GM18870 (cell line): Measurements from ENCODE around the gene SH3BP5L.
"Not testable (repeated sequence)": the region's sequence is repeated elsewhere in the genome, so short reads cannot be mapped to it uniquely, and the experiment has no call there.

Experiments used
- ATAC-seq: cut with Tn5 transposase; IDR thresholded peaks from one replicate; pipeline ENCODE4 v1.9.1; 2021; ENCODE audit warnings: moderate library complexity; ENCODE audit not compliant: unreplicated experiment

Gene SH3BP5L

GRCh38 chr1:248810727-248811513 is 14.8 kb downstream of the SH3BP5L start:
- ATAC-seq = no peak

DNA sequence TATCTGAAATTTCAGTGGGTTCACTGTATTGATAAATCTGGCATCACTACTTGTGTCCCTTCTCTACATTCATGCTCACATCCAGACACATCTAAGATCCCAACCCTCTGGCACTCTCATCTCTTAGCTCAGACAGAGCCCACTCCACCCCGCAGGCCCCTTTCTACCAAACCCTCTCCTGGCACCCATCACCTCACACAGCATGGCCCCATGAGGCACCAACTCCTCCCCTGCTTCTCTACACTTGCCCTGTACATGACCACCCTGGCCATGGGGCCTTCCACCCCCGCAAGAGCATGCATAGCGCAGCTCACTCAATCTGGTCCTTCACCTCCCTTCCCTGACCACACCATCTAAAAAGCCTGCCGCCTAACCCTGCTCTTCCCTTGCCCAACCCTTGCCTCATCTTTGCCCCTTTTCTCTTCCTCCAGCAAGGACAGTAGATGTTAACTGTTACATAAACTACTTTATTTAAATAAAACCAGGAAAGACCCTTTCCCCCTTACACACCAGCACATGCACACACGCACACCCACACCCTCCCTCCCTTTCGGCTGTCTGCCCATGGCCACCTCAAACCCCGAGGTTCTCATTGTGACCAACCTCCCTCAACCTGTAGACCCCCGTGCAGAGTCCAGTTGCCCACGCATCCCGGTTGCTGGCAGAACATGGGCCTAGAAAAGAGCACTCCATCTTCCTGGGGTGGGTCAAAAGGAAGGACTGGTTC is 15.6 kb downstream of the SH3BP5L start:
- ATAC-seq = no peak

DNA sequence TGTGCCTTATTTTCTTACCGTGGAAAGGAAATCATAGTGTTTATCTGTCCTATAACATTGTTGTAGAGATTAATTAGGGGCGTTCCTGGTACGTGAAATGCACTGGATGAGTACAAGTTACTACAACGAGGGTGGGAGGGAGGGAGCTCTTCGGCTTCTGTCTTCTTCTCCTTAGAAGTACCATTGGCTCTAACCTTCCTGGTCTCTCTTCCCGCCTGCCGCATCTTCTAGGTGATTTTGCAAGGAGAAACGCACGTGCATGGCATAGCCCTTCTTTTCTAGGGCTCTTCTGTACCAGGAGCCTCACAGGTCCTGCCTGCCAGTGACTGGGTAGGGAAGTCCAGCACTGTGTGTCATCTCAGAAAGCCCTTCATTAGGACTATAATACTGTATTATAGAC is 16.8 kb downstream of the SH3BP5L start:
- ATAC-seq = no peak

DNA sequence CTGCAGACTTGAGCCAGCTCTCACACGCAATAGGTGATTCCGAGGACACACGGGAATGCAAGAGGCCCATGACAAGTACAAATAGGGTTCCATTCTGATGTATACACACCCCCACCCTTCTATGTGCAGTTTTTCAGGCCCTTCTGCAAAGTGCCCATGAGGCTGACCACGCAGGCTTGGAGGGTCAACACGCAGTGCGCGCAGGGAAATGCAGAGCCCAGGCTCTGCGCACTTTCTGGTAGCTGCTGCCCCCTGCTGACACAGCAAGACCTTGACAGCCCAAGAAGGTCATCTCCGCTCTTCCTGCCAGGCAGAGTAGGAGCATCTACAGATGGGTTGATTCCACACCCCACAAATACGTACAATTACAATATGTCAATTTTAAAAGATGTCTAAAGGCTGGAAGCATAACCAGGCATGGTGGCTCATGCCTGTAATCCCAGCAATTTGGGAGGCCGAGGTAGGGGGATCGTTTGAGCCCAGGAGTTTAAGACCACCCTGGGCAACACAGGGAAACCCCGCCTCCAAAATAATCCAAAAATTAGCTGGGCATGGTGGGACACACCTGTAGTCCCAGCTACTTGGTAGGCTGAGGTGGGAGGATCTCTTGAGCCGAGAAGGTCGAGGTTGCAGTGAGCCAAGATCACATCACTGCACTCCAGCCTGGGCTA is 18.5 kb downstream of the SH3BP5L start:
- ATAC-seq = peak; percentile 44

GRCh38 chr1:248805876-248806275 is 19.8 kb downstream of the SH3BP5L start:
- no peak for ATAC-seq

- peak; percentile 91 for ATAC-seq
Observed at GRCh38 chr1:248804771-248805681, 20.7 kb downstream of the SH3BP5L start.

DNA sequence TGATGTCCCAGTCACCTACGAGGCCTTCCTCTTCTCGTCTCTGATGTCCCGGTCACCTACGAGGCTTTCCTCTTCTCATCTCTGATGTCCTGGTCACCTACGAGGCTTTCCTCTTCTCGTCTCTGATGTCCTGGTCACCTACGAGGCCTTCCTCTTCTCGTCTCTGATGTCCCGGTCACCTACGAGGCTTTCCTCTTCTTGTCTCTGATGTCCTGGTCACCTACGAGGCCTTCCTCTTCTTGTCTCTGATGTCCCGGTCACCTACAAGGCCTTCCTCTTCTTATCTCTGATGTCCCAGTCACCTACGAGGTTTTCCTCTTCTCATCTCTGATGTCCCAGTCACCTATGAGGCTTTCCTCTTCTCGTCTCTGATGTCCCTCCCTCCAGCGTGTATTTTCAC is 22.2 kb downstream of the SH3BP5L start:
- ATAC-seq = not testable (repeated sequence)

- ATAC-seq = no peak
Observed at GRCh38 chr1:248802454-248802853, 23.3 kb downstream of the SH3BP5L start.

GRCh38 chr1:248800459-248800858 is 25.3 kb downstream of the SH3BP5L start:
- ATAC-seq = no peak

GRCh38 chr1:248798791-248799190 is 26.9 kb downstream of the SH3BP5L start:
- ATAC-seq = no peak

DNA sequence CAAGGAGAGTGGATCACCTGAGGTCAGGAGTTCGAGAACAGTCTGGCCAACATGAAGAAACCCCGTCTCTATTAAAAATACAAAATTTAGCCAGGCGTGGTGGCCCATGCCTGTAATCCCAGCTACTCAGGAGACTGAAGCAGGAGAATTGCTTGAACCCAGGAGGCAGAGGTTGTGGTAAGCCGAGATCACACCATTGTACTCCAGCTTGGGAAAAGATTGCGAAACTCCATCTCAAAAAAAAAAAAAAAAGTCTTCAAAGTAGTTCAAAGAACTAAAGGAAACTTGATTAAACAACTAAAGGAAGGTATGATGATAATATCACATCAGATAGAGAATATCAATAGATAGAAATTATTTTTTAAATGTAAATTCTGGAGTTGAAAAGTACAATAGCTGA is 31.1 kb downstream of the SH3BP5L start:
- not testable (repeated sequence) for ATAC-seq

- ATAC-seq = peak; percentile 98
Observed at GRCh38 chr1:248793592-248793991, 32.1 kb downstream of the SH3BP5L start.

- peak; percentile 28 for ATAC-seq
Observed at GRCh38 chr1:248792342-248792741, 33.4 kb downstream of the SH3BP5L start.

DNA sequence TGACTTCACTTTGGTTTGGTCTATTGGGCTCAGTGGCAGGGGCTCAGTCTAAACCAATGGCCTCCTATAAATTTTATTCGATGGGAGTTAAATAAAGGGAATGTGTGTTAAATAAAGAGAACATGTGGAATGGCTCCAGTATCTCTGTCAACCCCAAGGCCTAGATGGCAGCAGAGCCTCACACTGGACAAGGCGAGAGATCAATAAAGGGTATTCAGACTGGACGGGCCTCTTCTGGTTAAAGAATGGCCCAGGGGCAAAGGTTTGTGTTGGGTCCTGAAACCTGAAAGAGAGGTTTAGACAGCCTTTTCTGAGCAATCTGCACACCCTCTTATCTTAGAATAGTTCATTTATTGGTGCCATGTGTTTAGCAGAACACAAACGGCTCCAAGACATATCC is 34.7 kb downstream of the SH3BP5L start:
- ATAC-seq = no peak

DNA sequence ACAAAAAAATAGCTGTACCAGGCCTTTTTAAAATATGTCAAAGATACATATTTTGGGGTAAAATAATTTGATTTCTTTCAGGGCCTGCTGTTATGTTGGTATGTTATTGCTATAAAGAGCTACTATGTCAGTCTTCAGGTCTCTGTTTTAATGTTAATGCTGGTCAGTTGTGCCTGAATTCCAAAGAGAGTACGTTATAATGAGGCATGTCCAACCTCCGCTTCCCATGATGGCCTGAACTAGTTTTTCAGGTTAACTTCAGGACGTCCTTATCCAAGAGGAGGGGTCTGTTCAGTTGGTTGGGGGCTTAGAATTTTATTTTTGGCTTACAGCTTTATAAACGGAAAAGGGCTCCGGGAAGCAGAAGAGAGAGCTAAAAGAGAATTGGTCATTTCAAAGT is 35.3 kb downstream of the SH3BP5L start:
- no peak for ATAC-seq

- ATAC-seq = not testable (repeated sequence)
Observed at GRCh38 chr1:248789337-248789736, 36.4 kb downstream of the SH3BP5L start.

DNA sequence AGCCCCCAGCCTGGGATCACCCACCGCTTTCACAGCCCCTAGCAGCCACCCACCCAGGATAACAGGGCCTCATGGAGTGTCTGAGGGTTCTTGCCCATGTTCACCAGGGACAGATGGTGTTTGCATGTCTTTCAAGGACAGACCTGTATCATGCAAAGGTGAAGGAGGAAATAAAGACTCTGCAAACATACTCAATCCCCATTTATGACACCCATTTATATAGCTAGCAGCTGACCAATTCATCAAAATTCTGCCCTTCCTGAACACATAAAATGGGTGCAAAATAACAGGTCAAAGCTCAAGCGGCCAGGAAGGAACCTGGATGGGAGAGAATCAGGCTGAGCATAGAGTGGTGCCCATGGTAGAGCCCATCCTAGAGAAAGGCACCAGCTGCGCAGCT is 37.4 kb downstream of the SH3BP5L start:
- no peak for ATAC-seq

GRCh38 chr1:248787430-248787829 is 38.3 kb downstream of the SH3BP5L start:
- no peak for ATAC-seq

GRCh38 chr1:248786156-248786555 is 39.6 kb downstream of the SH3BP5L start:
- peak; percentile 77 for ATAC-seq

DNA sequence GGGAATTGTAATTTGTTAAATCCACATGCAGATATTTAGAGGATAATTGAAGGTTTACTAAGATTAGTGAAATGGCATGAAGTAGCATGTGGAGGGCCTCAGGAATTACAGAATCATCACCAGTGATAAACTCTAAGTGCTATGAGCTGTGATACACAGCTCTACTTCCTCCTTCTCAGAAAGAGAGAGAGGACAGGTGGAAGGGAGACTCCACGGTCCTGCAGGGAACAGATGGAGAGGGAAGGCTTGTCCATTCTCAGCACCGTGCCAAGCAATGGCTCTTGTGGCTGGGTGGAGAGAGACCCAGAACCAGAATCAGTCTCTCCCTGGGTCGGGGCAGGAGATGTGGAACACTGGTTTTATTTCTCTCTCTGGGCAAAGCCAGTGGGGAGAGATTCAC is 42.3 kb downstream of the SH3BP5L start:
- no peak for ATAC-seq
